ENCODE results near the gene TBC1D32.
"Not testable (repeated sequence)": the region's sequence is repeated elsewhere in the genome, so short reads cannot be mapped to it uniquely, and the experiment has no call there.

TBC1D32 gene

GRCh38 chr6:121172451-121172850, 161.8 kb downstream of the TBC1D32 start:
- not testable (repeated sequence) for H3K27ac Mint-ChIP-seq; H3K4me1 Mint-ChIP-seq (ENCODE audit: low read depth); H3K4me3 Mint-ChIP-seq; DNase-seq (ENCODE audit: low spot score); H3K27me3 Mint-ChIP-seq (ENCODE audit: low read depth); H3K36me3 Mint-ChIP-seq (ENCODE audit: low read depth); H3K9me3 Mint-ChIP-seq

GRCh38 chr6:121171879-121172278, 162.4 kb downstream of the TBC1D32 start:
- Mint-ChIP-seq H3K4me1 (ENCODE audit: low read depth) (no peaks in the 10 kb centered on the region), H3K9me3 (peaks cover 4% of the 10 kb centered on the region), H3K36me3 (ENCODE audit: low read depth) (no peaks in the 10 kb centered on the region), H3K27ac (no peak overlapping the region), H3K4me3 (no peak overlapping the region), H3K27me3 (ENCODE audit: low read depth) (no peaks in the 10 kb centered on the region)
- no peak for DNase-seq (ENCODE audit: low spot score)

- Mint-ChIP-seq H3K4me3 (no peak overlapping the region), H3K27ac (no peak overlapping the region)
Measured at GRCh38 chr6:121161886-121162285, 172.4 kb downstream of the TBC1D32 start.

GRCh38 chr6:121160276-121160675, 174.0 kb downstream of the TBC1D32 start:
- H3K4me1 Mint-ChIP-seq (ENCODE audit: low read depth) = no peaks in the 10 kb centered on the region
- H3K4me3 Mint-ChIP-seq = no peak overlapping the region
- H3K36me3 Mint-ChIP-seq (ENCODE audit: low read depth) = peaks cover 25% of the 10 kb centered on the region
- H3K27me3 Mint-ChIP-seq (ENCODE audit: low read depth) = no peaks in the 10 kb centered on the region
- H3K9me3 Mint-ChIP-seq = peaks cover 30% of the 10 kb centered on the region
- H3K27ac Mint-ChIP-seq = no peak overlapping the region
- no peak for DNase-seq (ENCODE audit: low spot score)

More at GRCh38 chr6:121161886-121162285, 172.4 kb downstream of the TBC1D32 start:
- no peak for DNase-seq (ENCODE audit: low spot score)
- H3K27me3 Mint-ChIP-seq (ENCODE audit: low read depth) = no peaks in the 10 kb centered on the region
- peaks cover 21% of the 10 kb centered on the region for H3K36me3 Mint-ChIP-seq (ENCODE audit: low read depth)
- no peaks in the 10 kb centered on the region for H3K4me1 Mint-ChIP-seq (ENCODE audit: low read depth)
- peaks cover 20% of the 10 kb centered on the region for H3K9me3 Mint-ChIP-seq

GRCh38 chr6:121158891-121159290, 175.4 kb downstream of the TBC1D32 start:
- no peak for DNase-seq (ENCODE audit: low spot score)
- H3K27ac Mint-ChIP-seq = no peak overlapping the region
- H3K36me3 Mint-ChIP-seq (ENCODE audit: low read depth) = peaks cover 28% of the 10 kb centered on the region
- peaks cover 33% of the 10 kb centered on the region for H3K9me3 Mint-ChIP-seq
- H3K27me3 Mint-ChIP-seq (ENCODE audit: low read depth) = no peaks in the 10 kb centered on the region
- H3K4me1 Mint-ChIP-seq (ENCODE audit: low read depth) = no peaks in the 10 kb centered on the region
- H3K4me3 Mint-ChIP-seq = no peak overlapping the region

- Mint-ChIP-seq H3K9me3 (peaks cover 33% of the 10 kb centered on the region), H3K4me3 (no peak overlapping the region), H3K27ac (no peak overlapping the region), H3K4me1 (ENCODE audit: low read depth) (no peaks in the 10 kb centered on the region), H3K27me3 (ENCODE audit: low read depth) (no peaks in the 10 kb centered on the region), H3K36me3 (ENCODE audit: low read depth) (peaks cover 30% of the 10 kb centered on the region)
- DNase-seq (ENCODE audit: low spot score) = no peak
Measured at GRCh38 chr6:121158438-121158837, 175.8 kb downstream of the TBC1D32 start.

GRCh38 chr6:121157906-121158305, 176.4 kb downstream of the TBC1D32 start:
- Mint-ChIP-seq H3K27ac (no peak overlapping the region), H3K4me1 (ENCODE audit: low read depth) (no peaks in the 10 kb centered on the region), H3K27me3 (ENCODE audit: low read depth) (no peaks in the 10 kb centered on the region), H3K9me3 (peaks cover 34% of the 10 kb centered on the region), H3K36me3 (ENCODE audit: low read depth) (peaks cover 32% of the 10 kb centered on the region), H3K4me3 (no peak overlapping the region)
- no peak for DNase-seq (ENCODE audit: low spot score)

GRCh38 chr6:121143476-121143875, 190.8 kb downstream of the TBC1D32 start:
- DNase-seq (ENCODE audit: low spot score) = no peak
- no peak overlapping the region for H3K27ac Mint-ChIP-seq
- no peak overlapping the region for H3K4me3 Mint-ChIP-seq
- no peaks in the 10 kb centered on the region for H3K27me3 Mint-ChIP-seq (ENCODE audit: low read depth)
- H3K9me3 Mint-ChIP-seq = peaks cover 11% of the 10 kb centered on the region
- no peaks in the 10 kb centered on the region for H3K4me1 Mint-ChIP-seq (ENCODE audit: low read depth)
- no peaks in the 10 kb centered on the region for H3K36me3 Mint-ChIP-seq (ENCODE audit: low read depth)

GRCh38 chr6:121142093-121142492, 192.2 kb downstream of the TBC1D32 start:
- DNase-seq (ENCODE audit: low spot score) = no peak
- no peaks in the 10 kb centered on the region for H3K27me3 Mint-ChIP-seq (ENCODE audit: low read depth)
- H3K4me3 Mint-ChIP-seq = no peak overlapping the region
- no peaks in the 10 kb centered on the region for H3K36me3 Mint-ChIP-seq (ENCODE audit: low read depth)
- no peak overlapping the region for H3K27ac Mint-ChIP-seq
- peaks cover 9% of the 10 kb centered on the region for H3K9me3 Mint-ChIP-seq
- no peaks in the 10 kb centered on the region for H3K4me1 Mint-ChIP-seq (ENCODE audit: low read depth)

- Mint-ChIP-seq H3K9me3 (no peaks in the 10 kb centered on the region), H3K27ac (no peak overlapping the region), H3K36me3 (ENCODE audit: low read depth) (no peaks in the 10 kb centered on the region), H3K27me3 (ENCODE audit: low read depth) (no peaks in the 10 kb centered on the region), H3K4me3 (no peak overlapping the region), H3K4me1 (ENCODE audit: low read depth) (no peaks in the 10 kb centered on the region)
- DNase-seq (ENCODE audit: low spot score) = no peak
Measured at GRCh38 chr6:121135425-121135824, 198.9 kb downstream of the TBC1D32 start.

- no peaks in the 10 kb centered on the region for H3K27me3 Mint-ChIP-seq (ENCODE audit: low read depth)
- DNase-seq (ENCODE audit: low spot score) = no peak
- no peaks in the 10 kb centered on the region for H3K36me3 Mint-ChIP-seq (ENCODE audit: low read depth)
- H3K4me1 Mint-ChIP-seq (ENCODE audit: low read depth) = no peaks in the 10 kb centered on the region
- no peaks in the 10 kb centered on the region for H3K9me3 Mint-ChIP-seq
- H3K4me3 Mint-ChIP-seq = no peak overlapping the region
- H3K27ac Mint-ChIP-seq = no peak overlapping the region
Measured at GRCh38 chr6:121134922-121135321, 199.4 kb downstream of the TBC1D32 start.

GRCh38 chr6:121124600-121124999, 209.7 kb downstream of the TBC1D32 start:
- Mint-ChIP-seq H3K27ac (no peak overlapping the region), H3K9me3 (peaks cover 23% of the 10 kb centered on the region), H3K4me1 (ENCODE audit: low read depth) (no peaks in the 10 kb centered on the region), H3K27me3 (ENCODE audit: low read depth) (no peaks in the 10 kb centered on the region), H3K36me3 (ENCODE audit: low read depth) (peaks cover 22% of the 10 kb centered on the region), H3K4me3 (no peak overlapping the region)
- DNase-seq (ENCODE audit: low spot score) = no peak

GRCh38 chr6:121112356-121112755, 221.9 kb downstream of the TBC1D32 start:
- H3K27ac Mint-ChIP-seq = no peak overlapping the region
- H3K4me3 Mint-ChIP-seq = no peak overlapping the region
- H3K36me3 Mint-ChIP-seq (ENCODE audit: low read depth) = no peaks in the 10 kb centered on the region
- no peaks in the 10 kb centered on the region for H3K9me3 Mint-ChIP-seq
- no peaks in the 10 kb centered on the region for H3K4me1 Mint-ChIP-seq (ENCODE audit: low read depth)
- no peak for DNase-seq (ENCODE audit: low spot score)
- H3K27me3 Mint-ChIP-seq (ENCODE audit: low read depth) = no peaks in the 10 kb centered on the region

GRCh38 chr6:121110733-121111132, 223.5 kb downstream of the TBC1D32 start:
- DNase-seq (ENCODE audit: low spot score) = no peak
- Mint-ChIP-seq H3K27ac (no peak overlapping the region), H3K4me3 (no peak overlapping the region), H3K36me3 (ENCODE audit: low read depth) (no peaks in the 10 kb centered on the region), H3K9me3 (no peaks in the 10 kb centered on the region), H3K4me1 (ENCODE audit: low read depth) (no peaks in the 10 kb centered on the region), H3K27me3 (ENCODE audit: low read depth) (no peaks in the 10 kb centered on the region)

- H3K9me3 Mint-ChIP-seq = peaks cover 1% of the 10 kb centered on the region
- H3K36me3 Mint-ChIP-seq (ENCODE audit: low read depth) = no peaks in the 10 kb centered on the region
- no peaks in the 10 kb centered on the region for H3K27me3 Mint-ChIP-seq (ENCODE audit: low read depth)
- H3K4me3 Mint-ChIP-seq = no peak overlapping the region
- H3K27ac Mint-ChIP-seq = no peak overlapping the region
- no peak for DNase-seq (ENCODE audit: low spot score)
- H3K4me1 Mint-ChIP-seq (ENCODE audit: low read depth) = no peaks in the 10 kb centered on the region
Measured at GRCh38 chr6:121106962-121107361, 227.3 kb downstream of the TBC1D32 start.

Measured in T-helper 2 cell treated with Interferon-gamma antibody and Interleukin-4, amounts not matched to agents 5 μg/mL and 100 μg/mL, for 36 hours (primary cell).